Skin of body (tissue), 2 donors: ENCODE results near the gene CTNS. TPM values are rescaled to one million over a fixed set of nuclear protein-coding genes. Genes with fewer than 3 reads are reported as not detected.

Experiments used
- DNase-seq: peaks from one replicate; lab custom pipeline; 2025; lab: John Stamatoyannopoulos, UW
- total RNA-seq: library from RNA; depleted of rRNA; stranded (reverse); fragments of >200 nt; gene quantifications from one replicate; pipeline ENCODE4 v1.2.3, GENCODE V29; 2014

The CTNS gene
- 9.1 TPM for total RNA-seq

DNA sequence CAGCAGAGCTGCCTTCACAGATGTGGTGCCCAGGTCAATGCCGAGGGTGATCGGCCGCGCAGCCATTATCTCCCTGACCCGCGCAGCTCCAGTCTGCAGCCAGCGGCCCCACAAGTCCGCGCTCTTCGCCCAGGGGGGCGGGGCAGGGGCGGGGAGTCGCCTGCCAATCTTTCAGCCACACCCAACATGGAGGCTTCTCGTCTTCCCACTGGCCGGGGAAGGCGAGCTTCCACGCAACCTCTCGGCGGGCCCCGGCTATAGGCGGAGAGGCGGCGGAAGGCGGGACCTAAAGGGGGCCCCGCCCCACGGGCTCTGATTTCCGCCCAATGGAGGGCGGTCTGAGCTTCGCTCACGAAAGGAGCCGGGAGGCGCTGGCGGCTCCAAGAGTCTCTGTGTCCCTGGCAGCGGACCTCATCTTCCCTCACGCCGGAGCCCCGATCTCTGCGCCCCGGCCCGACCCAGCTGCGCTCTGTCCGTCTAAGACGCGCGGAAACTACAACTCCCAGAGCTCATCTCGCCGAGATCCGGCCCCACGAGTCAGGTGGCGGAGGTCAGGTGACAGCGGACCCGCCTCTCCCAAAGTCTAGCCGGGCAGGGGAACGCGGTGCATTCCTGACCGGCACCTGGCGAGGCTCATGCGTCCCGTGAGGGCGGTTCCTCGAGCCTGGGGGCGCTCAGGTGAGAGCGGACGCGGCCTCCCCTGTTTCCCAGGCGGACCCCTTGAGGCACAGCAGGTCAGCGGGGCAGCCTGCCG lies at the start of gene CTNS, which contains the start of gene SHPK:
CTNS (plus strand) TSS at position 607 of the 754 bp plus-strand sequence. CDS start 3,447 bp downstream, outside the sequence.
SHPK (minus strand) TSS at position 97 of the 754 bp plus-strand sequence; CDS start at position 66, 31 bp downstream.
- DNase-seq: peak; percentile 95

DNA sequence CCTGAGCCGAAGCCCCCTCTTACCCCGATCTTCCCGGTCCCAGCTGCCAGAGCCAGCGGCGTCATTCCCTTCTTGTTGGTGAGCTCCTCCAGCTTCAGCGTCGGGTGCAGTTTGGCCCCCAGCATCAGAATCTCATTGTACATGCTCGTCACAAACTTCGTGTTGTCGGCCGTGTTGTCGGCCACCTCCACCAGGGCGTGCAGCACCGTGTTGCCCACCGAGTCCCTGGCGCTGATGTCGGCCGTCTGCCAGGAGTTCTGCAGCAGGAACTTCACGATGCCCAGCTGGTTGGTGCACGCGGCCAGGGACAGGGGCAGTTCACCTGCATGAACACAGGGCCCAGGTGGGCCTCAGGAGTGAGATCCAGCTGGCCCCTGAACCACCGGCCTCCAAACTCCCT lies 46.8 kb upstream of the CTNS start:
- no peak for DNase-seq

GRCh38 chr17:3590231-3590630 lies 46.3 kb upstream of the CTNS start:
- no peak for DNase-seq

- no peak for DNase-seq
Observed at GRCh38 chr17:3590768-3591167, 45.8 kb upstream of the CTNS start.

GRCh38 chr17:3592216-3592860 lies 44.2 kb upstream of the CTNS start:
- DNase-seq: no peak

- DNase-seq: no peak
Observed at GRCh38 chr17:3593384-3593783, 43.2 kb upstream of the CTNS start.

GRCh38 chr17:3594051-3594800 lies 42.3 kb upstream of the CTNS start:
- peak; percentile 7 for DNase-seq

- DNase-seq: no peak
Observed at GRCh38 chr17:3594976-3595375, 41.6 kb upstream of the CTNS start.

- DNase-seq: no peak
Observed at GRCh38 chr17:3596804-3597464, 39.6 kb upstream of the CTNS start.

- DNase-seq: no peak
Observed at GRCh38 chr17:3598078-3598477, 38.5 kb upstream of the CTNS start.

GRCh38 chr17:3600529-3601205 lies 35.9 kb upstream of the CTNS start:
- DNase-seq: no peak

DNA sequence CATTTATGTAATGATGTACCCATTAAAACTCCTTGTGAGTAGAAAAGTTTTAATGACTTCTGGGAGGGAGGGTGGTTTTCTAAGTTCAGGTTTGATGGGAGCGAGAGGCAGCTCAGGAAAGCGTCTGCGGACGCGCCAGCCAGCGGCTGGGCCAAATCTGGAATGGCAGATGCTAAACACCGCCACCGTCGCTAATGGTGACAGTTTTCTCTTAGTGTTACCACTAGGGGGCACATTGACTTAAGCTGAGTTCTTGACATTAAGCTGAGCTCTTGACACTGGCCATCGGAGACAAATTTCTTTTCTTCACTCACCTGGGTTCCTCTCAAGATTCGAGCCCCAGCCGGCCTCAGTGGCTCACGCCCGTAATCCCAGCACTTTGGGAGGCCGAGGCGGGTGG lies 34.1 kb upstream of the CTNS start:
- no peak for DNase-seq

DNA sequence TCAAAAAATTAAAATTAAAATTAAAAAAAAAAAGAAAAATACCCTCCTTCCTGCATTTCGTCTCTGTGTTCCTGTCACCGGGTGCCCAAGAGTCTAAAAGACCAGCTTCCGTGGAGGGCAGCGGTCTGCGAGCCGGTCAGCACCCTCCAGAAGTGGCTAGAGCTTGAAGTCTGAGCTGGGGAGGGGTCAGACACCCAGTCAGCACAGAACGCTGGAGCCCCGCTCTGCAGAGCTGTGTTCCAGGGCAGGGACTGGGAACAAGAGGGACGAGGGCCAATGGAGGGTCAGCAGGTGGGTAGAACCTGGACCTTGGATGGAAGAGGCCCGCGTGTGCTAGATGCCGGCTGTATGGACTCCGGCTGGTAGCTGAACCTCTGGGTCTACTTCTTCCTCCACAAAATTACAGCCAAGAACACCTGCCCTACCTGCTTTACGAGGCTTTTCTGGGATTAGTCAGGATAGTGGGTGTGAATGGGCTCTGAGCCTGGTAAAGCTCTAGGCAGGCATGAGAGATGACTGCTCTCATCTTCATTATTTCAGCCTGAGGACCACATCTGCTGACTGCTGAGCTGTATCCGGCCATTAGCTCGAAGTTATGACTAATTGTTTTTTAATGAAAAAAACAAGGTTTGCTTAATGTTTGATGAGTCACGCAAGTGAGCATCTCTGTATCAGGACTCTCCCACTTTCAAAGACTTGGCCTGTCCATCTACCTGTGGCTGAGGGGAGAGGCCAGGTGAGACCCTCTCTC lies 33.3 kb upstream of the CTNS start:
- DNase-seq: no peak

- no peak for DNase-seq
Observed at GRCh38 chr17:3603870-3604259, 32.7 kb upstream of the CTNS start.

DNA sequence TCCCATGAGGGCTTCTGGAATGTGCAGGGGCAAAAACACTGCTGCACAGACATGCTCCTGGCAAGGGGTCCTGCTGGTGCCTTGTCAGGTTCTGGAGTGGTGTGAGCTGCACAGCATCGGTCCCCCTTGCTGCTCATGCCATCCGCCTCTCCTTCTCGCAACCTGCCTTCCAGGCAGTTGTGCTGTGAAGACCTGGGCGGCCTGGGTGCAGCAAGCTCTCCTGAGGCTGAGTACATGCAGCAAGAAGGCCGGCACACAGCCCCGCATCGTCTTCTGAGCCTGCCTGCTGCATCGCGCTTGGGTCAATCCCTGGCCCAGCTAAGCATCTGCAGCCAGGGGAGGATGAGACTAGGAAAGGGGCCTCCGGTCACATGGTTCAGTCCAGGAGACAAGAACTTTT lies 26.9 kb upstream of the CTNS start:
- DNase-seq: no peak

GRCh38 chr17:3610523-3610922 lies 26.0 kb upstream of the CTNS start:
- no peak for DNase-seq

DNA sequence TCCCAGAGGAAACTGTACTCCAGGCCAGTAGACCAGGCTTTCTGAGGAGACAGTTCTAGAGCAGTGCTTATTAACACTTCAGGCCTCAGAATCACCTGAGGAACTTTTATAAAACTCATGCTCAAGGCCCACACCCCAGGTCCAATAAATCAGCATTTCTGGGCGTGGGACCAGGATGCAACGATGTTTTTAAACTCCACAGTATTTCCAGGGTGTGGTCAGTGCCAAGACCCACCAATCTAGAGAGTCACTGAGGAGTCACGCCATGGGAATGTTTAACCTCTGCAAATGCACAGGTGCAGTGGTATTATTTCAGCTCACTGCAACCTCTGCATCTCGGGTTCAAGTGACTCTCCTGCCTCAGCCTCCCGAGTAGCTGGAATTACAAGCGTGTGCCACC lies 23.4 kb upstream of the CTNS start:
- DNase-seq: no peak

GRCh38 chr17:3615160-3615870 lies 21.2 kb upstream of the CTNS start:
- DNase-seq: no peak

DNA sequence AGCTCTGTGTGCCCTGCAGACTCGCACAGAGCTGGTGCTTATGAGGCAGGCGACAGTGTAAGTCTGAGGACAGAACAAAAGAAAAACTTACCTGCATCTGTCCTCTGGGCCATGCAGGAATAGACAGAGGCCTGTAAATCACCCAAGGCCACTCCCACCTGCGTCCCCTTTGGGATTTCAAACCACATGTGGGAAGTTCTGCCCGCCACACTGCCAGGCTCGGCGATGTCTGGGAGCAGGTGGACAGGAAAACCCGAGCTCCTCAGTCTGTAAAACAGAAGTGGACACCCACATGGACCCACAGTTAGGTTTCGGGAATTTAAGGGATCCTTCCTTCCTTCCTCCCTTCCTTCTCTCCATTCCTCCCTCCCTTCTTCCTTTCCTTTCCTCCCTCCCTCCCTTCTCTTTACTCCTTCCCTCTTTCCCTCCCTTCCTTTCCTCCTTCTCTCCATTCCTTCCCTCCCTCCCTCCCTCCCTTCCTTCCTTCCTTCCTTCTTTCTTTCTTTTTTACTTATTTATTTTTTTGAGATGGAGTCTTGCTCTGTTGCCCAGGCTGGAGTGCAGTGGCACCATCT lies 15.3 kb upstream of the CTNS start:
- DNase-seq: no peak
